K562 (cell line): ENCODE results near the gene BAIAP2. TPM values are rescaled to one million over a fixed set of nuclear protein-coding genes. Genes with fewer than 3 reads are reported as not detected.

Experiments
- EGR1 ChIP-seq: fragments of 450-650 bp; conservative IDR thresholded peaks from 2 replicates; pipeline ENCODE4 v1.6.1; 2017; ENCODE audit warnings: mild to moderate bottlenecking
- HCFC1 ChIP-seq: IDR thresholded peaks from 2 replicates; pipeline ENCODE4 v1.6.1; 2012; ENCODE audit warnings: low read depth, low read length, improper control_type of control experiment
- ID3 ChIP-seq, 2 experiments: fragments of 250-450 bp in 1 of 2; fragments of 450-650 bp in 1 of 2; sonication (Bioruptor Pico) in 1 of 2; IDR thresholded peaks; 2 replicates each; pipeline versions ENCODE4 v1.6.1 to v1.8.0; 2016 to 2021; ENCODE audit warnings: mild to moderate bottlenecking in 2 of 2, moderate library complexity in 2 of 2, missing compliant biosample characterization in 1 of 2, missing genetic modification characterization in 1 of 2
- NCOA1 ChIP-seq: fragments of 450-650 bp; IDR thresholded peaks from 2 replicates; pipeline ENCODE4 v1.6.1; 2016; ENCODE audit warnings: low read depth
- PML ChIP-seq: IDR thresholded peaks from 2 replicates; pipeline ENCODE4 v1.6.1; 2012; ENCODE audit warnings: low read length, inconsistent platforms
- REST ChIP-seq, 2 experiments: fragments of 450-650 bp; formaldehyde crosslinking in 1 of 2; IDR thresholded peaks; 2 replicates each; pipeline versions ENCODE4 v1.4.0 to v1.6.1; 2014 to 2020; ENCODE audit warnings: mild to moderate bottlenecking in 2 of 2, borderline replicate concordance in 1 of 2, low read depth in 1 of 2
- SMAD4 ChIP-seq: fragments of 250-450 bp; sonication (Bioruptor Pico); conservative IDR thresholded peaks from 2 replicates; pipeline ENCODE4 v1.8.0; 2021; ENCODE audit warnings: inconsistent platforms, mild to moderate bottlenecking, moderate library complexity
- SMARCC2 ChIP-seq: fragments of 450-650 bp; IDR thresholded peaks from 2 replicates; pipeline ENCODE4 v1.6.1; 2017; ENCODE audit warnings: antibody characterized with exemption, moderate library complexity, mild to moderate bottlenecking, low read depth
- XRCC5 ChIP-seq: fragments of 200-400 bp; formaldehyde crosslinking; IDR thresholded peaks from 2 replicates; pipeline ENCODE4 v1.6.1; 2017; ENCODE audit warnings: low read depth, mild to moderate bottlenecking, low read length
- ZBTB7A ChIP-seq: IDR thresholded peaks from 2 replicates; pipeline ENCODE4 v1.6.1; 2011; ENCODE audit warnings: low read depth, mild to moderate bottlenecking, low read length, moderate library complexity, borderline replicate concordance; ENCODE audit not compliant: control insufficient read depth
- polyA plus RNA-seq, 8 experiments: library from polyadenylated mRNA; depleted of rRNA in 4 of 8; stranded (reverse) in 5 of 8; unstranded in 3 of 8; fragments of >200 nt; fragmentation: Nextera tagmentation in 2 of 8; fragmentation: Illumina TruSeq in 1 of 8; extraction: Ambion mirVana in 2 of 8; extraction: Trizol in 1 of 8; gene quantifications; 2 replicates each; pipeline versions ENCODE4 v1.2.1 to v1.2.3, GENCODE V29; 2011 to 2014; ENCODE audit warnings: inconsistent platforms in 1 of 8, missing spikeins in 1 of 8
- total RNA-seq, 7 experiments: library from RNA; depleted of rRNA in 6 of 7; stranded (reverse); fragments of >200 nt in 6 of 7; fragmentation: Illumina TruSeq in 2 of 7; extraction: Trizol in 2 of 7; gene quantifications; 2 replicates each; pipeline versions ENCODE4 v1.2.1 to v1.2.3, GENCODE V29; 2011 to 2021; ENCODE audit warnings: low replicate concordance in 1 of 7
- TF ChIP-seq, protein P1 (sequence below): sonication (generic); formaldehyde crosslinking; IDR thresholded peaks from 2 replicates; pipeline ENCODE4 v1.8.1; 2022; ENCODE audit warnings: missing genetic modification reagents
- TF ChIP-seq, protein P2 (sequence below): sonication (generic); formaldehyde crosslinking; IDR thresholded peaks from 2 replicates; pipeline ENCODE4 v1.9.0; 2022; ENCODE audit warnings: mild to moderate bottlenecking, missing genetic modification reagents

The BAIAP2 gene
- total and polyA plus RNA-seq, 9 of the 15 experiments (the other 6 are each of a cell fraction or from before 2014, with no cell fraction given), result 2.3 to 51.6 (median 18.4) TPM

GRCh38 chr17:81119223-81120148 lies 84.5 kb downstream of the BAIAP2 start (continued):
- TF ChIP-seq, protein P1, sequence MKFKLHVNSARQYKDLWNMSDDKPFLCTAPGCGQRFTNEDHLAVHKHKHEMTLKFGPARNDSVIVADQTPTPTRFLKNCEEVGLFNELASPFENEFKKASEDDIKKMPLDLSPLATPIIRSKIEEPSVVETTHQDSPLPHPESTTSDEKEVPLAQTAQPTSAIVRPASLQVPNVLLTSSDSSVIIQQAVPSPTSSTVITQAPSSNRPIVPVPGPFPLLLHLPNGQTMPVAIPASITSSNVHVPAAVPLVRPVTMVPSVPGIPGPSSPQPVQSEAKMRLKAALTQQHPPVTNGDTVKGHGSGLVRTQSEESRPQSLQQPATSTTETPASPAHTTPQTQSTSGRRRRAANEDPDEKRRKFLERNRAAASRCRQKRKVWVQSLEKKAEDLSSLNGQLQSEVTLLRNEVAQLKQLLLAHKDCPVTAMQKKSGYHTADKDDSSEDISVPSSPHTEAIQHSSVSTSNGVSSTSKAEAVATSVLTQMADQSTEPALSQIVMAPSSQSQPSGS (CRISPR knock-in tag), result peak; percentile 83
- TF ChIP-seq ID3 (CRISPR knock-in tag; IDR thresholded peaks at IDR 0.05), result no peak
- peak; percentile 48; the same call in 1 of the 2 replicates for TF ChIP-seq ID3 (tag; IDR thresholded peaks at IDR 0.05)
- peak; percentile 30; the same call in 1 of the 2 replicates for TF ChIP-seq HCFC1
- no peak for TF ChIP-seq SMAD4 (CRISPR knock-in tag)
- peak; percentile 98 for TF ChIP-seq NCOA1
- TF ChIP-seq REST (IDR thresholded peaks at IDR 0.05; ENCODE audit: borderline replicate concordance), result peak; percentile 64
- no peak for TF ChIP-seq REST (CRISPR knock-in tag; IDR thresholded peaks at IDR 0.05; ENCODE audit: low read depth)
- TF ChIP-seq, protein P2, sequence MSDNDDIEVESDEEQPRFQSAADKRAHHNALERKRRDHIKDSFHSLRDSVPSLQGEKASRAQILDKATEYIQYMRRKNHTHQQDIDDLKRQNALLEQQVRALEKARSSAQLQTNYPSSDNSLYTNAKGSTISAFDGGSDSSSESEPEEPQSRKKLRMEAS (CRISPR knock-in tag), result peak; percentile 88
- 0 out of 2 replicates have a peak, but pooled peaks have one; percentile 22 for TF ChIP-seq PML
- TF ChIP-seq SMARCC2, result no peak
- peak; percentile 80; the same call in 1 of the 2 replicates for TF ChIP-seq XRCC5
- TF ChIP-seq EGR1, result peak; percentile 96
- peak; percentile 48; the same call in 1 of the 2 replicates for TF ChIP-seq ZBTB7A
